K562 (cell line): ENCODE results near the gene ALKBH8. TPM values are rescaled to one million over a fixed set of nuclear protein-coding genes. Genes with fewer than 3 reads are reported as not detected.

Source experiments
- ATAC-seq: fragments of 200-7000 bp; cut with Tn5 transposase; 3 replicates; pipeline ENCODE4 v1.9.1; 2020; ENCODE audit warnings: moderate library complexity
- BruUV-seq: library from RNA; stranded (reverse); fragments of 400-500 nt; replicated peaks from 2 replicates; lab custom pipeline; 2021; lab: Mats Ljungman, UMichigan
- CTCF ChIA-PET: fragments of 300-600 bp; formaldehyde crosslinking; extraction: SDS; loops from one replicate; lab custom pipeline; 2021; ENCODE audit warnings: low intra/inter-chr PET ratio; lab: Yijun Ruan, JAX
- POLR2A ChIA-PET: fragments of 300-600, 350-650 bp; sonication (Branson Sonifier 250); formaldehyde crosslinking; extraction: SDS; loops from one replicate; lab custom pipeline; 2021; ENCODE audit warnings: antibody characterized with exemption, inconsistent platforms; lab: Yijun Ruan, JAX
- DNase-seq, 4 experiments: peaks; one replicate each; pipeline versions ENCODE4 v3.0.0 to v3.0.0-alpha.2; 2011 to 2018; ENCODE audit warnings: low spot score in 3 of 4, mixed read lengths in 3 of 4; ENCODE audit errors: extremely low read depth in 1 of 4
- FAIRE-seq: peaks from 2 replicates; lab custom pipeline; 2011; peaks lifted over from hg19 to GRCh38; lab: Jason Lieb, UNC
- H2AFZ ChIP-seq: 2 replicates; pipeline ENCODE4 v1.6.0; 2011; ENCODE audit warnings: low read depth, low read length, control low read depth, inconsistent platforms
- H3K27ac ChIP-seq: fragments of 200-600 bp; 3 replicates; pipeline ENCODE4 v1.8.0; 2011; ENCODE audit warnings: low read depth, mild to moderate bottlenecking, control low read depth, inconsistent platforms, low read length, moderate library complexity, mixed read lengths; ENCODE audit errors: extremely low read depth
- H3K27me3 ChIP-seq, 2 experiments: fragments of 300-600 bp in 1 of 2; 2 replicates in 1 of 2; 3 replicates in 1 of 2; pipeline versions ENCODE4 v1.6.0 to v1.8.0; 2011; ENCODE audit warnings: inconsistent platforms in 2 of 2, low read length in 2 of 2, mild to moderate bottlenecking in 1 of 2, mixed read lengths in 1 of 2, moderate library complexity in 1 of 2; ENCODE audit not compliant: control insufficient read depth in 2 of 2, insufficient read depth in 2 of 2
- H3K36me3 ChIP-seq: fragments of 300-600 bp; 3 replicates; pipeline ENCODE4 v1.8.0; 2011; ENCODE audit warnings: mild to moderate bottlenecking, low read length, inconsistent platforms; ENCODE audit not compliant: control insufficient read depth, insufficient read depth
- H3K4me1 ChIP-seq, 2 experiments: fragments of 200-600 bp in 1 of 2; replicated peaks in 1 of 2; 2 replicates in 1 of 2; 3 replicates in 1 of 2; pipeline versions ENCODE4 v1.5.1 to v1.8.0; 2011; ENCODE audit warnings: inconsistent platforms in 2 of 2, low read length in 2 of 2, mild to moderate bottlenecking in 1 of 2, mixed read lengths in 1 of 2, moderate library complexity in 1 of 2; ENCODE audit not compliant: control insufficient read depth in 2 of 2, insufficient read depth in 2 of 2
- H3K4me2 ChIP-seq: 2 replicates; pipeline ENCODE4 v1.6.1; 2011; ENCODE audit warnings: low read length, control low read depth, inconsistent platforms, mixed read lengths; ENCODE audit not compliant: insufficient read depth
- H3K4me3 ChIP-seq: fragments of 200-600 bp; sonication (generic), shearing (Covaris generic); 2 replicates; pipeline ENCODE4 v1.5.1; 2016; ENCODE audit warnings: control low read depth, inconsistent platforms
- H3K79me2 ChIP-seq: fragments of 200-600 bp; 3 replicates; pipeline ENCODE4 v1.8.0; 2011; ENCODE audit warnings: low read length, inconsistent platforms; ENCODE audit not compliant: control insufficient read depth, insufficient read depth
- H3K9ac ChIP-seq, 2 experiments: 2 replicates each; pipeline versions ENCODE4 v1.6.0 to v1.6.1; 2011; ENCODE audit warnings: low read depth in 2 of 2, low read length in 2 of 2, control low read depth in 1 of 2, inconsistent platforms in 1 of 2, mild to moderate bottlenecking in 1 of 2, mixed read lengths in 1 of 2; ENCODE audit not compliant: insufficient read depth in 1 of 2
- H3K9me1 ChIP-seq: one replicate; pipeline ENCODE4 v1.6.0; 2011; ENCODE audit warnings: inconsistent platforms, mild to moderate bottlenecking, low read length, moderate library complexity; ENCODE audit not compliant: control insufficient read depth, insufficient read depth
- H3K9me3 ChIP-seq: replicated peaks from 2 replicates; pipeline ENCODE4 v1.5.1; 2011; ENCODE audit warnings: low read depth, low read length, inconsistent platforms; ENCODE audit not compliant: control insufficient read depth, insufficient read depth
- H4K20me1 ChIP-seq: replicated peaks from 2 replicates; pipeline ENCODE4 v1.6.1; 2011; ENCODE audit warnings: low read length, inconsistent platforms, mixed read lengths; ENCODE audit not compliant: control insufficient read depth, insufficient read depth
- BCLAF1 ChIP-seq, 2 experiments: fragments of 450-650 bp in 1 of 2; IDR thresholded peaks; 2 replicates each; pipeline ENCODE4 v1.6.1; 2011 to 2017; ENCODE audit warnings: low read depth in 2 of 2, antibody characterized with exemption in 1 of 2, borderline replicate concordance in 1 of 2, low read length in 1 of 2, mild to moderate bottlenecking in 1 of 2, mixed read lengths in 1 of 2; ENCODE audit not compliant: control insufficient read depth in 1 of 2
- ELF2 ChIP-seq: fragments of 250-450 bp; sonication (Bioruptor Pico); IDR thresholded peaks from 2 replicates; pipeline ENCODE4 v1.5.0; 2021; ENCODE audit warnings: mild to moderate bottlenecking
- ETS2 ChIP-seq: IDR thresholded peaks from 2 replicates; pipeline ENCODE4 v1.6.1; 2016; ENCODE audit warnings: borderline replicate concordance, missing genetic modification characterization, mild to moderate bottlenecking, moderate library complexity, missing compliant biosample characterization; ENCODE audit not compliant: poor library complexity, severe bottlenecking
- HSF4 ChIP-seq: fragments of 250-450 bp; sonication (Bioruptor Pico); IDR thresholded peaks from 2 replicates; pipeline ENCODE4 v2.1.2; 2022; ENCODE audit warnings: mild to moderate bottlenecking, moderate library complexity, borderline replicate concordance
- MNT ChIP-seq, 2 experiments: fragments of 450-650 bp; conservative IDR thresholded peaks; 2 replicates each; pipeline ENCODE4 v1.6.1; 2017; ENCODE audit warnings: mild to moderate bottlenecking in 2 of 2, moderate library complexity in 2 of 2
- RBM14 ChIP-seq: fragments of 200-400 bp; formaldehyde crosslinking; IDR thresholded peaks from 2 replicates; pipeline ENCODE4 v1.6.1; 2018; ENCODE audit warnings: low read depth, mild to moderate bottlenecking, low read length, moderate library complexity, borderline replicate concordance; ENCODE audit not compliant: insufficient read depth
- UBTF ChIP-seq, 2 experiments: IDR thresholded peaks; 2 replicates each; pipeline ENCODE4 v1.6.1; 2012; ENCODE audit warnings: improper control_type of control experiment in 2 of 2, low read depth in 2 of 2, low read length in 2 of 2, borderline replicate concordance in 1 of 2
- ZNF584 ChIP-seq: fragments of 200-800 bp; sonication (Bioruptor generic); IDR thresholded peaks from 2 replicates; pipeline ENCODE4 v1.6.1; 2016; ENCODE audit warnings: low read depth, mild to moderate bottlenecking, missing genetic modification characterization, missing compliant biosample characterization
- WGBS: fragments of 100-300 bp; shearing (Covaris generic); methylation state at CpG from one replicate; pipeline ENCODE4 v1.1.6; 2016; ENCODE audit warnings: low coverage, mixed read lengths; ENCODE audit not compliant: insufficient coverage; ENCODE audit errors: missing lambda C conversion rate; 5-methylcytosine and 5-hydroxymethylcytosine counted together
- in situ Hi-C: fragments of 300-500 bp; cut with MboI; formaldehyde crosslinking; loops from 4 replicates; pipeline ENCODE4 v1.15.0; 2018; ENCODE audit warnings: inconsistent platforms, mixed read lengths
- intact Hi-C: fragments of 100-400 bp; cut with micrococcal nuclease; formaldehyde crosslinking; loops from 2 replicates; pipeline ENCODE4 v1.14.2; 2022
- polyA plus RNA-seq, 8 experiments: library from polyadenylated mRNA; depleted of rRNA in 4 of 8; stranded (reverse) in 5 of 8; unstranded in 3 of 8; fragments of >200 nt; fragmentation: Nextera tagmentation in 2 of 8; fragmentation: Illumina TruSeq in 1 of 8; extraction: Ambion mirVana in 2 of 8; extraction: Trizol in 1 of 8; gene quantifications; 2 replicates each; pipeline versions ENCODE4 v1.2.1 to v1.2.3, GENCODE V29; 2011 to 2014; ENCODE audit warnings: inconsistent platforms in 1 of 8, missing spikeins in 1 of 8
- total RNA-seq, 7 experiments: library from RNA; depleted of rRNA in 6 of 7; stranded (reverse); fragments of >200 nt in 6 of 7; fragmentation: Illumina TruSeq in 2 of 7; extraction: Trizol in 2 of 7; gene quantifications; 2 replicates each; pipeline versions ENCODE4 v1.2.1 to v1.2.3, GENCODE V29; 2011 to 2021; ENCODE audit warnings: low replicate concordance in 1 of 7

ALKBH8 gene
- total and polyA plus RNA-seq, 9 of the 15 experiments (the other 6 are each of a cell fraction or from before 2014, with no cell fraction given) = 4.3 to 14.4 (median 9.1) TPM

- TF ChIP-seq ETS2 = no peak
- TF ChIP-seq ELF2 = no peak
- TF ChIP-seq MNT (conservative IDR thresholded peaks at IDR 0.05) = no peak
- TF ChIP-seq ZNF584 (CRISPR knock-in tag) = no peak
- no peak for TF ChIP-seq RBM14
- TF ChIP-seq BCLAF1 (IDR thresholded peaks at IDR 0.05; ENCODE audit: borderline replicate concordance in 1 of 2, control insufficient read depth in 1 of 2, low read depth in 2 of 2, low read length in 1 of 2) = no peak
- TF ChIP-seq UBTF (IDR thresholded peaks at IDR 0.05; ENCODE audit: borderline replicate concordance in 1 of 2, low read depth in 2 of 2, low read length in 2 of 2) = no peak
- no peak for TF ChIP-seq HSF4
- TF ChIP-seq, all 486 proteins: peak for 0
- ChIA-PET CTCF (no interaction called here), POLR2A (no interaction called here)
- no TSS peak for BruUV-seq
- H3K27me3 ChIP-seq = 0 out of 5 replicates have a peak, but pooled peaks cover 0 to 2% of the 10 kb centered on the region in 2 experiments
- no peaks in the 10 kb centered on the region; a peak in 1 of 5 replicates for H3K4me1 ChIP-seq
- H3K4me3 ChIP-seq = no peak overlapping the region
- H3K79me2 ChIP-seq = no peaks in the 10 kb centered on the region
- no peaks in the 10 kb centered on the region for H3K9me3 ChIP-seq
- WGBS = 0% methylated on average over 3 of the region's 3 CpGs
- H3K36me3 ChIP-seq = no peaks in the 10 kb centered on the region
- no peak overlapping the region for H3K27ac ChIP-seq
- H3K9me1 ChIP-seq = no peaks in the 10 kb centered on the region
- ATAC-seq (no peak), FAIRE-seq (no peak), DNase-seq (no peak)
- H3K9ac ChIP-seq = no peak overlapping the region
- no peaks in the 10 kb centered on the region for H4K20me1 ChIP-seq
- H2AFZ ChIP-seq = no peak overlapping the region
- intact Hi-C loops (no loop called here), in situ Hi-C loops (no loop called here)
- no peak overlapping the region for H3K4me2 ChIP-seq
Measured at GRCh38 chr11:107583629-107584195, 18.2 kb upstream of the ALKBH8 start.
